Fibroblast of the aortic adventitia (primary cell): ENCODE results near the gene USP24. TPM values are rescaled to one million over a fixed set of nuclear protein-coding genes. Genes with fewer than 3 reads are reported as not detected.

ENCODE experiments used
- DNase-seq: peaks from one replicate; pipeline ENCODE4 v3.0.0-alpha.2; 2010; ENCODE audit warnings: low read depth
- H3K4me3 ChIP-seq: 2 replicates; pipeline ENCODE4 v1.5.1; 2011; ENCODE audit warnings: low read depth, mild to moderate bottlenecking, control low read depth, low read length, moderate library complexity
- total RNA-seq: library from RNA; depleted of rRNA; stranded (reverse); fragments of >200 nt; gene quantifications from 2 replicates; pipeline ENCODE4 v1.2.3, GENCODE V29; 2012; ENCODE audit warnings: low replicate concordance
- TF ChIP-seq, protein P1 (sequence below): IDR thresholded peaks from 2 replicates; pipeline ENCODE4 v1.5.1; 2011; ENCODE audit warnings: mild to moderate bottlenecking, low read length, control low read depth, inconsistent platforms; ENCODE audit not compliant: insufficient read depth

The USP24 gene
- total RNA-seq, 1 donor, result 44.8 TPM

DNA sequence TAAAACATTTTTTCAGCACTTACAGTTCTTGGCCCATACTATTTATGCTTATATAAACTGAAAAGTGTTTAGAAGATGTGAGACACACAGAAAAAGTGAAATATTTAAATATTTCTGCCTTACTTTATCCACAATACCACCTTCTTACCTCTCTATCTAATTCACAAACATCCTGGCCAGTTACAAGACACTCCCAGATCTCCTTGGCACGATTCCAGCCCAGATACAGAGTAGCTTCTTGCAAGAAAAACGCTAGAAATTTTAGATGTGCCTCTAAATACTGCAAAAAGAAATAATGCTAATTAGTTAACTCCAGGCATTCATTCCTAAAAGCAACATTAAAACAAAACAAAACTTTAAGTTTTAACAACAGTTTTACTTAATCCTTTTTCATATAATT is 68.4 kb downstream of the USP24 start:
- TF ChIP-seq, protein P1, sequence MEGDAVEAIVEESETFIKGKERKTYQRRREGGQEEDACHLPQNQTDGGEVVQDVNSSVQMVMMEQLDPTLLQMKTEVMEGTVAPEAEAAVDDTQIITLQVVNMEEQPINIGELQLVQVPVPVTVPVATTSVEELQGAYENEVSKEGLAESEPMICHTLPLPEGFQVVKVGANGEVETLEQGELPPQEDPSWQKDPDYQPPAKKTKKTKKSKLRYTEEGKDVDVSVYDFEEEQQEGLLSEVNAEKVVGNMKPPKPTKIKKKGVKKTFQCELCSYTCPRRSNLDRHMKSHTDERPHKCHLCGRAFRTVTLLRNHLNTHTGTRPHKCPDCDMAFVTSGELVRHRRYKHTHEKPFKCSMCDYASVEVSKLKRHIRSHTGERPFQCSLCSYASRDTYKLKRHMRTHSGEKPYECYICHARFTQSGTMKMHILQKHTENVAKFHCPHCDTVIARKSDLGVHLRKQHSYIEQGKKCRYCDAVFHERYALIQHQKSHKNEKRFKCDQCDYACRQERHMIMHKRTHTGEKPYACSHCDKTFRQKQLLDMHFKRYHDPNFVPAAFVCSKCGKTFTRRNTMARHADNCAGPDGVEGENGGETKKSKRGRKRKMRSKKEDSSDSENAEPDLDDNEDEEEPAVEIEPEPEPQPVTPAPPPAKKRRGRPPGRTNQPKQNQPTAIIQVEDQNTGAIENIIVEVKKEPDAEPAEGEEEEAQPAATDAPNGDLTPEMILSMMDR, result no peak
- DNase-seq, result no peak
- no peak overlapping the region for H3K4me3 ChIP-seq

DNA sequence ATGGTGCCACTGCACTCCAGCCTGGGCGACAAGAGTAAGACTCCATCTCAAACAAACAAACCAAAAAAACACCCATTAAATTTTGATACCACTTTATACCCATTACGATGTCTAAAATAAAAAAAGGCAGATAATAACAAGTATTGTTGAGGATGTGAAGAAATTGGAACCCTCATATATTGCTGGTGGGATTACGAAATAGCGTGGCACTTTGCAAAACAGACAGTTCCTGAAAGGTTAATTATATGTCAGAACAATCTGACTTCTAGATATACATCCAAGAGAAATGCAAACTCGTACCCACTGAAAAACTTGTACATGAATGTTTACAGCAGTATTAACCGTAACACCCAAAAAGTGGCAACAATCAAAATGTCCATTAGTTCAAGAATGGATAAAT is 70.3 kb downstream of the USP24 start:
- TF ChIP-seq, protein P1, result no peak
- no peak for DNase-seq

DNA sequence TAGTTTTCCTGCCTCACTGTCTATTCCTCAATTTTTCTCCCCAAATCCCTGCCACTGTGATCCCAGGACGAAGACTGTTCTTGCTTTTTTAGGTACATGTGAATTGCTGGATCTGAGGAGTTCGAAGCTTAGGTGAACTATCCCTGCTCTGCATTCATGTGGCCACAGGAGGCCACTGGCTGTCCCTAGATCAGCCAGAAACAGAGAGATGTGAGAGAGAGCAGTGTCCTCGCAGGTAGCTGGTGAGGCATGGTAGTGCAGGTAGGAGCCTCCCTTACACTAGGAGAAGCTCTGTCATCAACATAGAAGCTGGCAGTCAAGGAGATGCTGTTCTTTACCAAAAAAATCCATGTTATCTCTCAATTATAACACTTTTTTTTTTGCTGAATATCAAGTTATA is 71.5 kb downstream of the USP24 start:
- TF ChIP-seq, protein P1, result no peak
- DNase-seq, result no peak
- no peak overlapping the region for H3K4me3 ChIP-seq

More for the DNA sequence above, 70.3 kb downstream of the USP24 start:
- no peak overlapping the region for H3K4me3 ChIP-seq

DNA sequence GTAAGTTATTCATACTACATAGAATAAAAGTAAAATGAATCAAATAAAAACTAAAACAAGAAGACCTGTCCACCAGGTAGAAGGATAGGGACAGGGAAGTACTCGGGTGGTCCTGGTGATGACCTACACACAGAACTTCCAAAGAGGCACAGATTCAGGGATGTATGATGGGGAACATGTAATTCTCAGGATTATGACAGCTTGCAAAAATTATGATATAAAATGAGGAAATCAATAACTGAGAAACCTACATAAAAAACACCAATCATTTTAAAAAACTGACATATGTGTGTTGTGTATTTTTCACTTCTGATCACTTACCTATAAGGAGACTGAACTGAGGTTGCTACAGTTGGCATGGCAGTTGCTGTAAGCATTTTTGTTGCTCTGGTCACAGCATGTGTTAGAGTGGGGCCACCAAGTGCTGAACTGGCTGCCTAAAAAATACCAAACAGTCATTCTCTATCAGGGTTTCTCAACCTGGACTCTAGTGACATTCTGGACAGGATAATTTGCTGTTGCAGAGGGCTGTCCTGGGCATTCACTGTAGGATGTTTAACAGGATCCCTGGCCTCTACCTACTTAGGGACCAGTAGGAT is 73.8 kb downstream of the USP24 start:
- H3K4me3 ChIP-seq, result no peak overlapping the region
- DNase-seq, result no peak
- TF ChIP-seq, protein P1, result no peak

DNA sequence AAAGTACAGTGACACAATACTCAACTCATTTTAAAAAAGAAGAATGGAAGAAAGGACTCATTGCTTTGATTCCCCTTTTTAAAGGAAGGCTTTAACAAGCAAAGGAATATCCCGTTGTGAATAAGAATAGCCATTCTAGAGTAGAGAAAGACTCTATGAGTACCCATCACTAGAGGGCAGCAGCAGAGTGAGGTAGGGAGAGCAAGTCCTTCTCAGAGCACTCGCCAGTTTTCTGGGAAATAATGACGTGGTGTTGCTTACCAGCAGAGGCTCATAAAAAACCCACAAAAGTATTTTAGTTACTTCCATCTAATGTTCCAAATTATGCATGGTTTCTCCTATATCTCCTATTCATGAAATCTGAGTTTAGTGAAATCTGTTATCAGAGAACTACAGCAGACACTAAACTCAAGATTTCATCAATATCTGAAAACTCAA is 74.6 kb downstream of the USP24 start:
- H3K4me3 ChIP-seq, result no peak overlapping the region
- TF ChIP-seq, protein P1, result peak; percentile 88
- DNase-seq, result peak; percentile 94

DNA sequence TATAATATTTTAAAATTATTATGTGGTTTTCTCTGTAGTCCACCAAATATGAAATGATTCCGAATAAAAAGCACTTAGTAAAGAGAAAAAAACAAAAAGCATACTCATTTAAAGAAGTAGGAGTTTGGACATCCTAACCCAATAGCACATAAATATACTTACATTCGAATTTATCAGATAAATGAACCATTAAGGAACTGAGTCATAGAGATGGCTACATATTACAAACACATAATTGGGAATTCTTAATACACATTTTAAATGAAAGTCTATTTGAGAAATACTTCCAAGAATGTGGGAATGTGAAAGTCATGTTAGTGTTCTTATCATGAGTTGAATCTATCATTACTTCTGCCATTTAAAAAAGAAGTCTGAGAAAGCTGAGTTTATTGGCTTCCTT is 75.0 kb downstream of the USP24 start:
- DNase-seq, result no peak
- H3K4me3 ChIP-seq, result no peak overlapping the region
- TF ChIP-seq, protein P1, result no peak

DNA sequence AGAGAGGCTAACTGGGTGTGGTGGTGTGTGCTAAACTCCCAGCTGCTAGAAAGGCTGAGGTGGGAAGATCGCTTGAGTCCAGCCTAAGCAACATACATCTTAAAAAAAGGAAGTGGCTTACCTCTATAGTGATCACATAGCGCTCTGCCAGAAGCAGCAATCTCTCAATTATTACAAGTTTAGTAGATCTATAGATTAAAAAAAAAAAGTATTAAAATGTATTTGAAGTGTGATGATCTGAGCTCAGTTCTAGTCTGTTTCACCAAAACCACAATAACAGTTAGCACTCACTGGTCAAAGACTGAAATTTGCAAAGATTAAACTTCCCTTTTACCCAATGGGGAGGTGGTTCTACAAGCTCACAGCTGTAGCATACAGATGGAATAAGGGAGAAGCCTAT is 76.3 kb downstream of the USP24 start:
- TF ChIP-seq, protein P1, result no peak
- H3K4me3 ChIP-seq, result no peak overlapping the region
- no peak for DNase-seq
